ENCODE results near the gene UBXN10.

The UBXN10 gene

GRCh38 chr1:20185834-20186782, at the start of gene UBXN10, which contains the start of gene PLA2G2C:
Gene UBXN10, plus strand, starts transcription at chr1:20186096. Its CDS starts 4,466 bp downstream, at chr1:20190562.
Gene PLA2G2C, minus strand, starts transcription at chr1:20186518. Its CDS starts 9,155 bp downstream, at chr1:20177363.
- no peak for DNase-seq

GRCh38 chr1:20136249-20136648, 49.6 kb upstream of the UBXN10 start:
- DNase-seq, result no peak

GRCh38 chr1:20137055-20137454, 48.8 kb upstream of the UBXN10 start:
- DNase-seq, result no peak

GRCh38 chr1:20137604-20138003, 48.3 kb upstream of the UBXN10 start:
- no peak for DNase-seq

- DNase-seq, result no peak
Observed at GRCh38 chr1:20138346-20138745, 47.5 kb upstream of the UBXN10 start.

GRCh38 chr1:20138961-20139550, 46.8 kb upstream of the UBXN10 start, which contains the start of gene PLA2G2F:
Gene PLA2G2F, plus strand, starts transcription at chr1:20139323. Its CDS starts 105 bp downstream, at chr1:20139428.
- no peak for DNase-seq

- DNase-seq, result no peak
Observed at GRCh38 chr1:20139776-20140612, 45.9 kb upstream of the UBXN10 start.

- no peak for DNase-seq
Observed at GRCh38 chr1:20141001-20141400, 44.9 kb upstream of the UBXN10 start.

GRCh38 chr1:20141466-20141865, 44.4 kb upstream of the UBXN10 start:
- no peak for DNase-seq

GRCh38 chr1:20142001-20142710, 43.7 kb upstream of the UBXN10 start:
- DNase-seq, result no peak

- DNase-seq, result no peak
Observed at GRCh38 chr1:20143318-20143717, 42.6 kb upstream of the UBXN10 start.

- no peak for DNase-seq
Observed at GRCh38 chr1:20143734-20144565, 41.9 kb upstream of the UBXN10 start.

GRCh38 chr1:20147846-20148570, 37.9 kb upstream of the UBXN10 start:
- DNase-seq, result no peak

- no peak for DNase-seq
Observed at GRCh38 chr1:20148571-20149500, 37.1 kb upstream of the UBXN10 start.

GRCh38 chr1:20149601-20150325, 36.1 kb upstream of the UBXN10 start:
- no peak for DNase-seq

GRCh38 chr1:20150326-20150705, 35.6 kb upstream of the UBXN10 start:
- DNase-seq, result no peak

- DNase-seq, result no peak
Observed at GRCh38 chr1:20150969-20151368, 34.9 kb upstream of the UBXN10 start.

- DNase-seq, result peak; percentile 68
Observed at GRCh38 chr1:20151906-20152598, 33.8 kb upstream of the UBXN10 start.
